ENCODE data around the gene UAP1L1. TPM values are rescaled to one million over a fixed set of nuclear protein-coding genes. Genes with fewer than 3 reads are reported as not detected.
A peak's percentile ranks its signal among the peaks of the same experiment; 100 is the strongest.

Gene UAP1L1
- total and polyA plus RNA-seq, 9 of the 15 experiments (the other 6 are each of a cell fraction or from before 2014, with no cell fraction given) = 0.20 to 8.6 (median 3.7) TPM

DNA sequence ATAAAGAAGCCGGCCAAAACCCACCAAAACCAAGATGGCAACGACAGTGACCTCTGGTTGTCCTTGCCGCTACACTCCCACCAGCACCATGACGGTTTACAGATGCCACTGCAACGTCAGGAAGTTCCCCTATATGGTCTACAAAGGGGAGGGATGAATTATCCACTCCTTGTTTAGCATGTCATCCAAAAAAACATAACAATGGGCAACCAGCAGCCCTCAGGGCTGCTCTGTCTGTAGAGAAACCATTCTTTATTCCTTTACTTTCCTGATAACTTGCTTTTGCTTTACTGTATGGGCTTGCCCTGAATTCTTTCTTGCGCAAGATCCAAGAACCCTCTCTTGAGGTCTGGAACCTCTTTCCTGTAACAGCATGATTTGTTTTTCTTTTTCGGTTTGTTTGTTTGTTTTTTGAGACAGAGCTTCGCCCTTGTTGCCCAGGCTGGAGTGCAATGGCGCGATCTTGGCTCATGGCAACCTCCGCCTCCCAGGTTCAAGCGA, 2.0 kb upstream of the UAP1L1 start (continued):
- TF ChIP-seq, protein P1, sequence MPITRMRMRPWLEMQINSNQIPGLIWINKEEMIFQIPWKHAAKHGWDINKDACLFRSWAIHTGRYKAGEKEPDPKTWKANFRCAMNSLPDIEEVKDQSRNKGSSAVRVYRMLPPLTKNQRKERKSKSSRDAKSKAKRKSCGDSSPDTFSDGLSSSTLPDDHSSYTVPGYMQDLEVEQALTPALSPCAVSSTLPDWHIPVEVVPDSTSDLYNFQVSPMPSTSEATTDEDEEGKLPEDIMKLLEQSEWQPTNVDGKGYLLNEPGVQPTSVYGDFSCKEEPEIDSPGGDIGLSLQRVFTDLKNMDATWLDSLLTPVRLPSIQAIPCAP (CRISPR knock-in tag; IDR thresholded peaks at IDR 0.05; ENCODE audit: borderline replicate concordance) = no peak
- no peak for TF ChIP-seq ZSCAN32 (CRISPR knock-in tag; IDR thresholded peaks at IDR 0.05)
- peak; percentile 91 for TF ChIP-seq ZNF766 (CRISPR knock-in tag; conservative IDR thresholded peaks at IDR 0.05)
- no peak for TF ChIP-seq MCM7 (IDR thresholded peaks at IDR 0.05)
- no peak for TF ChIP-seq TARDBP (IDR thresholded peaks at IDR 0.05)
- no peak for TF ChIP-seq MAFK (IDR thresholded peaks at IDR 0.05; ENCODE audit: low read length)
- TF ChIP-seq TEAD2 (tag; IDR thresholded peaks at IDR 0.05) = no peak
- TF ChIP-seq, protein P2, sequence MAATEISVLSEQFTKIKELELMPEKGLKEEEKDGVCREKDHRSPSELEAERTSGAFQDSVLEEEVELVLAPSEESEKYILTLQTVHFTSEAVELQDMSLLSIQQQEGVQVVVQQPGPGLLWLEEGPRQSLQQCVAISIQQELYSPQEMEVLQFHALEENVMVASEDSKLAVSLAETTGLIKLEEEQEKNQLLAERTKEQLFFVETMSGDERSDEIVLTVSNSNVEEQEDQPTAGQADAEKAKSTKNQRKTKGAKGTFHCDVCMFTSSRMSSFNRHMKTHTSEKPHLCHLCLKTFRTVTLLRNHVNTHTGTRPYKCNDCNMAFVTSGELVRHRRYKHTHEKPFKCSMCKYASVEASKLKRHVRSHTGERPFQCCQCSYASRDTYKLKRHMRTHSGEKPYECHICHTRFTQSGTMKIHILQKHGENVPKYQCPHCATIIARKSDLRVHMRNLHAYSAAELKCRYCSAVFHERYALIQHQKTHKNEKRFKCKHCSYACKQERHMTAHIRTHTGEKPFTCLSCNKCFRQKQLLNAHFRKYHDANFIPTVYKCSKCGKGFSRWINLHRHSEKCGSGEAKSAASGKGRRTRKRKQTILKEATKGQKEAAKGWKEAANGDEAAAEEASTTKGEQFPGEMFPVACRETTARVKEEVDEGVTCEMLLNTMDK (IDR thresholded peaks at IDR 0.05; ENCODE audit: borderline replicate concordance, insufficient read depth, low read depth, low read length, poor library complexity, severe bottlenecking) = no peak
- TF ChIP-seq CREB1 (IDR thresholded peaks at IDR 0.05) = no peak
- TF ChIP-seq CREB1 (CRISPR knock-in tag; IDR thresholded peaks at IDR 0.05) = 0 out of 2 replicates have a peak, but pooled peaks have one; percentile 12
- TF ChIP-seq XRCC3 (IDR thresholded peaks at IDR 0.05) = no peak
- no peak for TF ChIP-seq BCOR (IDR thresholded peaks at IDR 0.05)
- TF ChIP-seq, protein P3, sequence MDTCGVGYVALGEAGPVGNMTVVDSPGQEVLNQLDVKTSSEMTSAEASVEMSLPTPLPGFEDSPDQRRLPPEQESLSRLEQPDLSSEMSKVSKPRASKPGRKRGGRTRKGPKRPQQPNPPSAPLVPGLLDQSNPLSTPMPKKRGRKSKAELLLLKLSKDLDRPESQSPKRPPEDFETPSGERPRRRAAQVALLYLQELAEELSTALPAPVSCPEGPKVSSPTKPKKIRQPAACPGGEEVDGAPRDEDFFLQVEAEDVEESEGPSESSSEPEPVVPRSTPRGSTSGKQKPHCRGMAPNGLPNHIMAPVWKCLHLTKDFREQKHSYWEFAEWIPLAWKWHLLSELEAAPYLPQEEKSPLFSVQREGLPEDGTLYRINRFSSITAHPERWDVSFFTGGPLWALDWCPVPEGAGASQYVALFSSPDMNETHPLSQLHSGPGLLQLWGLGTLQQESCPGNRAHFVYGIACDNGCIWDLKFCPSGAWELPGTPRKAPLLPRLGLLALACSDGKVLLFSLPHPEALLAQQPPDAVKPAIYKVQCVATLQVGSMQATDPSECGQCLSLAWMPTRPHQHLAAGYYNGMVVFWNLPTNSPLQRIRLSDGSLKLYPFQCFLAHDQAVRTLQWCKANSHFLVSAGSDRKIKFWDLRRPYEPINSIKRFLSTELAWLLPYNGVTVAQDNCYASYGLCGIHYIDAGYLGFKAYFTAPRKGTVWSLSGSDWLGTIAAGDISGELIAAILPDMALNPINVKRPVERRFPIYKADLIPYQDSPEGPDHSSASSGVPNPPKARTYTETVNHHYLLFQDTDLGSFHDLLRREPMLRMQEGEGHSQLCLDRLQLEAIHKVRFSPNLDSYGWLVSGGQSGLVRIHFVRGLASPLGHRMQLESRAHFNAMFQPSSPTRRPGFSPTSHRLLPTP (IDR thresholded peaks at IDR 0.05; ENCODE audit: borderline replicate concordance, extremely low read depth, insufficient read length) = no peak
- TF ChIP-seq, protein P4, sequence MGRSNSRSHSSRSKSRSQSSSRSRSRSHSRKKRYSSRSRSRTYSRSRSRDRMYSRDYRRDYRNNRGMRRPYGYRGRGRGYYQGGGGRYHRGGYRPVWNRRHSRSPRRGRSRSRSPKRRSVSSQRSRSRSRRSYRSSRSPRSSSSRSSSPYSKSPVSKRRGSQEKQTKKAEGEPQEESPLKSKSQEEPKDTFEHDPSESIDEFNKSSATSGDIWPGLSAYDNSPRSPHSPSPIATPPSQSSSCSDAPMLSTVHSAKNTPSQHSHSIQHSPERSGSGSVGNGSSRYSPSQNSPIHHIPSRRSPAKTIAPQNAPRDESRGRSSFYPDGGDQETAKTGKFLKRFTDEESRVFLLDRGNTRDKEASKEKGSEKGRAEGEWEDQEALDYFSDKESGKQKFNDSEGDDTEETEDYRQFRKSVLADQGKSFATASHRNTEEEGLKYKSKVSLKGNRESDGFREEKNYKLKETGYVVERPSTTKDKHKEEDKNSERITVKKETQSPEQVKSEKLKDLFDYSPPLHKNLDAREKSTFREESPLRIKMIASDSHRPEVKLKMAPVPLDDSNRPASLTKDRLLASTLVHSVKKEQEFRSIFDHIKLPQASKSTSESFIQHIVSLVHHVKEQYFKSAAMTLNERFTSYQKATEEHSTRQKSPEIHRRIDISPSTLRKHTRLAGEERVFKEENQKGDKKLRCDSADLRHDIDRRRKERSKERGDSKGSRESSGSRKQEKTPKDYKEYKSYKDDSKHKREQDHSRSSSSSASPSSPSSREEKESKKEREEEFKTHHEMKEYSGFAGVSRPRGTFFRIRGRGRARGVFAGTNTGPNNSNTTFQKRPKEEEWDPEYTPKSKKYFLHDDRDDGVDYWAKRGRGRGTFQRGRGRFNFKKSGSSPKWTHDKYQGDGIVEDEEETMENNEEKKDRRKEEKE (IDR thresholded peaks at IDR 0.05; ENCODE audit: borderline replicate concordance in 1 of 2, control insufficient read depth in 1 of 2, low read depth in 2 of 2, low read length in 1 of 2) = no peak
- TF ChIP-seq, protein P5, sequence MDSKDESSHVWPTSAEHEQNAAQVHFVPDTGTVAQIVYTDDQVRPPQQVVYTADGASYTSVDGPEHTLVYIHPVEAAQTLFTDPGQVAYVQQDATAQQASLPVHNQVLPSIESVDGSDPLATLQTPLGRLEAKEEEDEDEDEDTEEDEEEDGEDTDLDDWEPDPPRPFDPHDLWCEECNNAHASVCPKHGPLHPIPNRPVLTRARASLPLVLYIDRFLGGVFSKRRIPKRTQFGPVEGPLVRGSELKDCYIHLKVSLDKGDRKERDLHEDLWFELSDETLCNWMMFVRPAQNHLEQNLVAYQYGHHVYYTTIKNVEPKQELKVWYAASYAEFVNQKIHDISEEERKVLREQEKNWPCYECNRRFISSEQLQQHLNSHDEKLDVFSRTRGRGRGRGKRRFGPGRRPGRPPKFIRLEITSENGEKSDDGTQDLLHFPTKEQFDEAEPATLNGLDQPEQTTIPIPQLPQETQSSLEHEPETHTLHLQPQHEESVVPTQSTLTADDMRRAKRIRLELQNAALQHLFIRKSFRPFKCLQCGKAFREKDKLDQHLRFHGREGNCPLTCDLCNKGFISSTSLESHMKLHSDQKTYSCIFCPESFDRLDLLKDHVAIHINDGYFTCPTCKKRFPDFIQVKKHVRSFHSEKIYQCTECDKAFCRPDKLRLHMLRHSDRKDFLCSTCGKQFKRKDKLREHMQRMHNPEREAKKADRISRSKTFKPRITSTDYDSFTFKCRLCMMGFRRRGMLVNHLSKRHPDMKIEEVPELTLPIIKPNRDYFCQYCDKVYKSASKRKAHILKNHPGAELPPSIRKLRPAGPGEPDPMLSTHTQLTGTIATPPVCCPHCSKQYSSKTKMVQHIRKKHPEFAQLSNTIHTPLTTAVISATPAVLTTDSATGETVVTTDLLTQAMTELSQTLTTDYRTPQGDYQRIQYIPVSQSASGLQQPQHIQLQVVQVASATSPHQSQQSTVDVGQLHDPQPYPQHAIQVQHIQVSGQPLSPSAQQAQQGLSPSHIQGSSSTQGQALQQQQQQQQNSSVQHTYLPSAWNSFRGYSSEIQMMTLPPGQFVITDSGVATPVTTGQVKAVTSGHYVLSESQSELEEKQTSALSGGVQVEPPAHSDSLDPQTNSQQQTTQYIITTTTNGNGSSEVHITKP (IDR thresholded peaks at IDR 0.05; ENCODE audit: partially characterized antibody) = no peak
- no peak for TF ChIP-seq TAF7 (tag; IDR thresholded peaks at IDR 0.05)

Measured in K562 (cell line).